B cell (primary cell): ENCODE data around the gene NUAK1. TPM values are rescaled to one million over a fixed set of nuclear protein-coding genes. Genes with fewer than 3 reads are reported as not detected.

Experiments used
- ATAC-seq: fragments of 200-7000 bp; cut with Tn5 transposase; one replicate; pipeline ENCODE4 v1.10.0; 2021; ENCODE audit warnings: low read depth, mild to moderate bottlenecking, moderate number of reproducible peaks, moderate library complexity
- CTCF ChIA-PET: fragments of 350-600 bp; sonication (Branson Sonifier 250); formaldehyde crosslinking; loops from one replicate; lab custom pipeline; 2021; ENCODE audit warnings: antibody characterized with exemption, inconsistent platforms; lab: Charles Lee
- POLR2A ChIA-PET: fragments of 350-600 bp; sonication (Branson Sonifier 250); formaldehyde crosslinking; loops from one replicate; lab custom pipeline; 2021; ENCODE audit warnings: antibody characterized with exemption; lab: Charles Lee
- DNase-seq: peaks from one replicate; pipeline ENCODE4 v3.0.0; 2013
- H2AFZ ChIP-seq: 2 replicates; pipeline ENCODE4 v1.6.1; 2012; ENCODE audit warnings: mild to moderate bottlenecking, low read depth, low read length; ENCODE audit not compliant: insufficient read depth, poor library complexity, severe bottlenecking
- H3K27ac ChIP-seq, 2 donors: 1 replicate in 1 of 2; 2 replicates in 1 of 2; pipeline ENCODE4 v1.5.1; 2012 to 2013; ENCODE audit warnings: low read length in 2 of 2, mild to moderate bottlenecking in 2 of 2, moderate library complexity in 1 of 2
- H3K27me3 ChIP-seq, 4 experiments: fragments of 200-600 bp in 1 of 4; sonication (generic) in 1 of 4; replicated peaks in 1 of 4; 1 replicate in 2 of 4; 2 replicates in 2 of 4; pipeline versions ENCODE4 v1.6.1 to v1.7.0; 2013 to 2016; ENCODE audit warnings: low read length in 3 of 4, mild to moderate bottlenecking in 2 of 4, mixed read lengths in 1 of 4, moderate library complexity in 1 of 4; ENCODE audit not compliant: insufficient read depth in 4 of 4, control insufficient read depth in 3 of 4; ENCODE audit errors: control extremely low read depth in 1 of 4
- H3K36me3 ChIP-seq, 2 experiments: replicated peaks in 1 of 2; 1 replicate in 1 of 2; 2 replicates in 1 of 2; pipeline versions ENCODE4 v1.6.1 to v1.7.1; 2013; ENCODE audit warnings: low read length in 1 of 2; ENCODE audit not compliant: insufficient read depth in 2 of 2, control insufficient read depth in 1 of 2; ENCODE audit errors: control extremely low read depth in 1 of 2, extremely low read depth in 1 of 2
- H3K4me1 ChIP-seq, 2 donors: fragments of 200-600 bp in 1 of 2; sonication (generic) in 1 of 2; 1 replicate in 1 of 2; 2 replicates in 1 of 2; pipeline versions ENCODE4 v1.5.1 to v1.6.1; 2013 to 2017; ENCODE audit warnings: low read length in 2 of 2; ENCODE audit not compliant: control insufficient read depth in 2 of 2, insufficient read depth in 2 of 2
- H3K4me2 ChIP-seq: replicated peaks from 2 replicates; pipeline ENCODE3; 2012; ENCODE audit warnings: mild to moderate bottlenecking, low read depth, low read length; ENCODE audit not compliant: poor library complexity, severe bottlenecking
- H3K4me3 ChIP-seq, 5 experiments: fragments of 200-600 bp in 1 of 5; sonication (generic) in 1 of 5; 1 replicate in 3 of 5; 2 replicates in 2 of 5; pipeline versions ENCODE4 v1.5.1 to v1.7.0; 2011 to 2016; ENCODE audit warnings: low read length in 4 of 5, mild to moderate bottlenecking in 4 of 5, low read depth in 2 of 5, control low read depth in 1 of 5, moderate library complexity in 1 of 5; ENCODE audit not compliant: insufficient read depth in 1 of 5; ENCODE audit errors: control extremely low read depth in 1 of 5, extremely low read depth in 1 of 5
- H3K79me2 ChIP-seq: fragments of 200-600 bp; sonication (generic); one replicate; pipeline ENCODE4 v1.6.0; 2016; ENCODE audit warnings: low read length; ENCODE audit not compliant: control insufficient read depth, insufficient read depth
- H3K9ac ChIP-seq: fragments of 200-600 bp; sonication (generic); 2 replicates; pipeline ENCODE4 v1.6.1; 2017; ENCODE audit warnings: mild to moderate bottlenecking, low read length, moderate library complexity
- H3K9me3 ChIP-seq, 3 donors: one replicate each; pipeline versions ENCODE4 v1.6.1 to v1.7.1; 2013; ENCODE audit warnings: low read length in 2 of 3; ENCODE audit not compliant: control insufficient read depth in 2 of 3, insufficient read depth in 1 of 3; ENCODE audit errors: control extremely low read depth in 1 of 3
- H4K20me1 ChIP-seq: 2 replicates; pipeline ENCODE4 v1.6.0; 2012; ENCODE audit warnings: mild to moderate bottlenecking, low read length; ENCODE audit not compliant: insufficient read depth, control insufficient read depth, poor library complexity, severe bottlenecking
- H3K27ac Mint-ChIP-seq: one replicate; pipeline ENCODE4 v1.8.0; 2021; ENCODE audit warnings: mixed read lengths
- H3K27me3 Mint-ChIP-seq: one replicate; pipeline ENCODE4 v1.8.0; 2021; ENCODE audit warnings: mixed read lengths
- H3K4me1 Mint-ChIP-seq: one replicate; pipeline ENCODE4 v1.8.0; 2021; ENCODE audit warnings: mixed read lengths
- H3K4me3 Mint-ChIP-seq: one replicate; pipeline ENCODE4 v1.8.0; 2021; ENCODE audit warnings: mixed read lengths
- H3K9me3 Mint-ChIP-seq: one replicate; pipeline ENCODE4 v1.8.0; 2022; ENCODE audit warnings: mixed read lengths; ENCODE audit not compliant: insufficient read depth
- EZH2 ChIP-seq: IDR thresholded peaks from 2 replicates; pipeline ENCODE4 v1.6.1; 2012; ENCODE audit warnings: borderline replicate concordance, low read depth, mild to moderate bottlenecking, moderate library complexity, low read length; ENCODE audit not compliant: insufficient read depth, poor library complexity, severe bottlenecking
- WGBS: methylation state at CpG from one replicate; pipeline ENCODE4 v1.1.5; 2013; ENCODE audit warnings: missing lambda C conversion rate; ENCODE audit not compliant: insufficient coverage; 5-methylcytosine and 5-hydroxymethylcytosine counted together
- intact Hi-C: fragments of 100-400 bp; cut with micrococcal nuclease; formaldehyde crosslinking; loops from one replicate; pipeline ENCODE4 v1.10.0; 2022
- polyA plus RNA-seq: library from polyadenylated mRNA; depleted of rRNA; stranded (reverse); fragments of >200 nt; gene quantifications from 2 replicates; pipeline ENCODE4 v1.2.3, GENCODE V29; 2012
- total RNA-seq, 2 donors: library from RNA; stranded (reverse); fragments of 120-200 nt in 1 of 2; gene quantifications; 1 replicate in 1 of 2; 2 replicates in 1 of 2; pipeline versions ENCODE4 v1.2.3 to v1.2.4, GENCODE V29; 2013 to 2022
- TF ChIP-seq, protein P1 (sequence below): fragments of 200-600 bp; IDR thresholded peaks from one replicate; pipeline ENCODE4 v1.8.0; 2022; ENCODE audit warnings: antibody characterized with exemption, mild to moderate bottlenecking

NUAK1 gene
- total and polyA plus RNA-seq, 2 donors (not counting 1 experiment from before 2014, with no cell fraction given), result not detected

DNA sequence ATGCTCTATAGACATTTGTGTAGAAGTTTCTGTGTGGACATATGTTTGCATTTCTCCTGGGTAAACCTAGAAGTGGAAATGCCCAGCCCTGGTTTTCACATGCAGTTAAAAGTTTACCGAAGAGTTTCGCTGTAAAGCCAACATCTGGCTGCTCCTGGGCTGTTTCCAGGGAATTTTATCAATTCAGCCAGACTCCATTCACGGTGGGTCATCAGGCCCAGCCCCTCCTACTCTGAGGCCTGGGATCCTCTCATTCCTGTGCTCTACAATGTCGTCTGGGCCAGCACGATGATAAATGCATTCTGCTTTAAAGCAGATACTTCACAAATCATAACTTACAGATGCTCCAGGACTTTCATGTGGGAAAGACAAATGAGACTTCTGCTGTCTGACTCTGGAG lies 7.1 kb downstream of the NUAK1 start:
- Histone ChIP-seq H3K4me3 (no peak overlapping the region), H3K9me3 (no peaks in the 10 kb centered on the region), H3K9ac (no peak overlapping the region), H3K27me3 (peaks cover 0 to 29% (median 26%) of the 10 kb centered on the region in 4 experiments), H3K36me3 (no peaks in the 10 kb centered on the region), H2AFZ (no peak overlapping the region), H3K4me2 (no peak overlapping the region), H3K4me1 (peaks cover 6 to 8% of the 10 kb centered on the region in 2 donors), H3K79me2 (no peaks in the 10 kb centered on the region), H4K20me1 (no peaks in the 10 kb centered on the region), H3K27ac (no peak overlapping the region)
- H3K4me3 Mint-ChIP-seq, result no peak overlapping the region
- TF ChIP-seq, protein P1, sequence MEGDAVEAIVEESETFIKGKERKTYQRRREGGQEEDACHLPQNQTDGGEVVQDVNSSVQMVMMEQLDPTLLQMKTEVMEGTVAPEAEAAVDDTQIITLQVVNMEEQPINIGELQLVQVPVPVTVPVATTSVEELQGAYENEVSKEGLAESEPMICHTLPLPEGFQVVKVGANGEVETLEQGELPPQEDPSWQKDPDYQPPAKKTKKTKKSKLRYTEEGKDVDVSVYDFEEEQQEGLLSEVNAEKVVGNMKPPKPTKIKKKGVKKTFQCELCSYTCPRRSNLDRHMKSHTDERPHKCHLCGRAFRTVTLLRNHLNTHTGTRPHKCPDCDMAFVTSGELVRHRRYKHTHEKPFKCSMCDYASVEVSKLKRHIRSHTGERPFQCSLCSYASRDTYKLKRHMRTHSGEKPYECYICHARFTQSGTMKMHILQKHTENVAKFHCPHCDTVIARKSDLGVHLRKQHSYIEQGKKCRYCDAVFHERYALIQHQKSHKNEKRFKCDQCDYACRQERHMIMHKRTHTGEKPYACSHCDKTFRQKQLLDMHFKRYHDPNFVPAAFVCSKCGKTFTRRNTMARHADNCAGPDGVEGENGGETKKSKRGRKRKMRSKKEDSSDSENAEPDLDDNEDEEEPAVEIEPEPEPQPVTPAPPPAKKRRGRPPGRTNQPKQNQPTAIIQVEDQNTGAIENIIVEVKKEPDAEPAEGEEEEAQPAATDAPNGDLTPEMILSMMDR, result no peak
- TF ChIP-seq EZH2, result no peak
- no peak for DNase-seq
- WGBS, result 81% methylated on average over 5 of the region's 5 CpGs
- intact Hi-C loops, result no loop called here
- POLR2A ChIA-PET, result no interaction called here
- CTCF ChIA-PET, result no interaction called here
- no peak overlapping the region for H3K27ac Mint-ChIP-seq
- peaks cover 5% of the 10 kb centered on the region for H3K4me1 Mint-ChIP-seq
- H3K9me3 Mint-ChIP-seq, result no peaks in the 10 kb centered on the region
- peaks cover 56% of the 10 kb centered on the region for H3K27me3 Mint-ChIP-seq
- no peak for ATAC-seq

DNA sequence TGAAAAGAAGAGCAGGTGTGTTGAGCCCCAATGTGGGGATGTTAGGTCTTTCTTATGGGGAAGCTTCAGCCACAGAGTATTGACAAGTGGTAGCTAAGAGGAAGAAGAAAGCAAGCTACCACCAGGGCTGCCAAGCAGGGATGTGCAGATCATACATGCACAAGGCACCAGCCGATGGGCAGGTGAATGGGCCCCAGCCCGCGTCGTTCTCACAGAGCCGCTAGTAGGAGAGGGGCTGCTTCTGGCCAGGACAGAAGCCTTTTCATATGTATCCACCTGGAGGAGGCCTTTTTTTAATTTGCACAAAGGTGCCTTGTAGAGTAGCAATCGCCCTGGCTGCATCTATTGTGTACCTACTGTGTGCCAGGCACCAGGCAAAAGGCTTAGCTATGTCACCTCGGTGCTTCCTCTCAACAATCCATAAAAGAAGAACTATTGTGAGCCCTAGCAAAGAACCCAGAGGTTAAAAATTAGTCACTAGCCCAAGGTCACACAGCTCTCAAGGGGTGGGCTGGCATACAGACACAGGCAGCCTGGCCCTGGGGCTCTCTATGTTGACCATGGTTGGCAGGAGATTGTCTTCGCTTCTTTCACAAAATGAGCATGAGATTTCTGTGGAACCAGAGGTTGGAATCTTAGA lies 8.2 kb downstream of the NUAK1 start:
- Histone ChIP-seq H2AFZ (no peak overlapping the region), H3K27me3 (peaks cover 0 to 18% (median 16%) of the 10 kb centered on the region in 4 experiments), H3K79me2 (no peaks in the 10 kb centered on the region), H3K9ac (no peak overlapping the region), H3K4me1 (no peaks in the 10 kb centered on the region), H4K20me1 (no peaks in the 10 kb centered on the region), H3K4me2 (no peak overlapping the region), H3K36me3 (no peaks in the 10 kb centered on the region), H3K27ac (no peak overlapping the region), H3K4me3 (no peak overlapping the region), H3K9me3 (no peaks in the 10 kb centered on the region)
- intact Hi-C loops, result no loop called here
- Mint-ChIP-seq H3K4me3 (no peak overlapping the region), H3K9me3 (no peaks in the 10 kb centered on the region), H3K27ac (no peak overlapping the region), H3K4me1 (no peaks in the 10 kb centered on the region), H3K27me3 (peaks cover 52% of the 10 kb centered on the region)
- WGBS, result 84% methylated on average over 8 of the region's 8 CpGs
- POLR2A ChIA-PET, result no interaction called here
- no peak for TF ChIP-seq EZH2
- DNase-seq, result no peak
- ATAC-seq, result no peak
- CTCF ChIA-PET, result no interaction called here
